Keratinocyte (primary cell): ENCODE results near the gene CCDC167. TPM values are rescaled to one million over a fixed set of nuclear protein-coding genes. Genes with fewer than 3 reads are reported as not detected.
A peak's percentile ranks its signal among the peaks of the same experiment; 100 is the strongest.

Experiments used
- DNase-seq: peaks from one replicate; pipeline ENCODE4 v3.0.0-alpha.2; 2011; ENCODE audit warnings: low read depth, missing footprints, low spot score
- FAIRE-seq: peaks from 2 replicates; lab custom pipeline; 2011; peaks lifted over from hg19 to GRCh38; lab: Jason Lieb, UNC
- H2AFZ ChIP-seq: 2 replicates; pipeline ENCODE4 v1.6.0; 2012; ENCODE audit warnings: low read length, control low read depth, inconsistent platforms; ENCODE audit not compliant: control insufficient read depth
- H3K27ac ChIP-seq: 2 replicates; pipeline ENCODE4 v1.5.1; 2011; ENCODE audit warnings: low read length; ENCODE audit not compliant: control insufficient read depth, insufficient read depth
- H3K27me3 ChIP-seq: 3 replicates; pipeline ENCODE4 v1.6.0; 2011; ENCODE audit warnings: low read length; ENCODE audit not compliant: control insufficient read depth, insufficient read depth; ENCODE audit errors: extremely low read depth
- H3K36me3 ChIP-seq, 2 experiments: 2 replicates in 1 of 2; 3 replicates in 1 of 2; pipeline ENCODE4 v1.5.1; 2011; ENCODE audit warnings: low read length in 2 of 2, mild to moderate bottlenecking in 1 of 2; ENCODE audit not compliant: control insufficient read depth in 2 of 2, insufficient read depth in 2 of 2; ENCODE audit errors: extremely low read depth in 1 of 2
- H3K4me1 ChIP-seq: 3 replicates; pipeline ENCODE4 v1.5.1; 2011; ENCODE audit warnings: low read length; ENCODE audit not compliant: control insufficient read depth, insufficient read depth; ENCODE audit errors: extremely low read depth
- H3K4me2 ChIP-seq: 3 replicates; pipeline ENCODE4 v1.6.0; 2011; ENCODE audit warnings: low read depth, low read length; ENCODE audit not compliant: control insufficient read depth, insufficient read depth; ENCODE audit errors: extremely low read depth
- H3K4me3 ChIP-seq, 3 experiments: fragments of 200-600 bp in 1 of 3; sonication (generic) in 1 of 3; 2 replicates in 2 of 3; 3 replicates in 1 of 3; pipeline ENCODE4 v1.5.1; 2011 to 2016; ENCODE audit warnings: low read length in 3 of 3, mild to moderate bottlenecking in 3 of 3, control low read depth in 2 of 3, inconsistent platforms in 1 of 3, low read depth in 1 of 3, mixed read lengths in 1 of 3, mixed run types in 1 of 3, moderate library complexity in 1 of 3; ENCODE audit not compliant: control insufficient read depth in 2 of 3, insufficient read depth in 2 of 3; ENCODE audit errors: extremely low read depth in 1 of 3
- H3K79me2 ChIP-seq: 2 replicates; pipeline ENCODE4 v1.6.0; 2012; ENCODE audit warnings: low read length; ENCODE audit not compliant: control insufficient read depth, insufficient read depth
- H3K9ac ChIP-seq: 3 replicates; pipeline ENCODE4 v1.6.0; 2011; ENCODE audit warnings: low read length; ENCODE audit not compliant: control insufficient read depth, insufficient read depth; ENCODE audit errors: extremely low read depth
- H3K9me1 ChIP-seq: 3 replicates; pipeline ENCODE4 v1.6.0; 2011; ENCODE audit warnings: low read length; ENCODE audit not compliant: control insufficient read depth, insufficient read depth; ENCODE audit errors: extremely low read depth
- H3K9me3 ChIP-seq: 2 replicates; pipeline ENCODE4 v1.5.1; 2012; ENCODE audit warnings: low read depth, low read length; ENCODE audit not compliant: control insufficient read depth
- H4K20me1 ChIP-seq: 3 replicates; pipeline ENCODE4 v1.6.0; 2011; ENCODE audit warnings: low read length; ENCODE audit not compliant: control insufficient read depth, insufficient read depth; ENCODE audit errors: extremely low read depth
- EZH2 ChIP-seq: IDR thresholded peaks from one replicate; pipeline ENCODE4 v1.6.1; 2012; ENCODE audit warnings: inconsistent platforms, mild to moderate bottlenecking, low read length, moderate library complexity
- dilution Hi-C: fragments of 300-500 bp; cut with MboI; formaldehyde crosslinking; loops from one replicate; pipeline ENCODE4 v1.7.0; 2020; ENCODE audit warnings: low sequenced_read_pairs; ENCODE audit not compliant: extremely low pct_ligation_motif_present
- polyA plus RNA-seq, 5 experiments: library from polyadenylated mRNA; depleted of rRNA in 3 of 5; stranded (reverse) in 3 of 5; stranded (forward) in 1 of 5; unstranded in 1 of 5; fragments of >200 nt; gene quantifications; 1 replicate in 1 of 5; 2 replicates in 3 of 5; 3 replicates in 1 of 5; pipeline versions ENCODE4 v1.2.1 to v1.2.3, GENCODE V29; 2011 to 2012; ENCODE audit warnings: missing spikeins in 2 of 5, low read depth in 1 of 5, low replicate concordance in 1 of 5
- TF ChIP-seq, protein P1 (sequence below), 3 experiments: IDR thresholded peaks in 1 of 3; conservative IDR thresholded peaks in 1 of 3; optimal IDR thresholded peaks in 1 of 3; 2 replicates in 2 of 3; 3 replicates in 1 of 3; pipeline versions ENCODE3 to v1.5.1; 2011; ENCODE audit warnings: low read length in 3 of 3, mild to moderate bottlenecking in 3 of 3, moderate library complexity in 2 of 3, control low read depth in 1 of 3, inconsistent platforms in 1 of 3; ENCODE audit not compliant: insufficient read depth in 2 of 3; ENCODE audit errors: extremely low read depth in 1 of 3

Gene CCDC167
- polyA plus RNA-seq, 1 donor (not counting 4 experiments of a cell fraction or from before 2014, with no cell fraction given), result 39.8 TPM

DNA sequence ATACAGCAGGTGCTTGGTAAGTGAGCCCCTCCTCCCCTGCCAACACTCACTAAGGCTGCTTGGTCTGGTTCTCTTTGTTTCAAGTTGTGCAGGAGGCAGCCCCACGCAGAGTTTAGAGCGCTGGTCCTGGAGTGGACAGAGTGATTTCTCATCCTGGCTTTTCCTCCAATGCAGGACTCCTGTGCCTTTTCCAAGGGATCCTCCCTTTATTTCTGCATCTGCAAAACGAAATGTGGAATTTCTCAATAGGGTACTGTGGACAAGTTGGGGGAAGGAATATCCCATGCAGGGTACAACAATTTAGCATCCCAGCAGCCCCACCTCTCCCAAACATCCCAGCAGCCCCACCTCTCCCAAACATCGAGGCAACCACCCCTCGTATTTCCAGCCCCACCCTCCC is 30.6 kb upstream of the CCDC167 start:
- no peaks in the 10 kb centered on the region for H3K9me3 ChIP-seq
- no peaks in the 10 kb centered on the region for H3K9me1 ChIP-seq
- no peak overlapping the region for H3K4me3 ChIP-seq
- no peak overlapping the region for H3K27ac ChIP-seq
- TF ChIP-seq, protein P1, sequence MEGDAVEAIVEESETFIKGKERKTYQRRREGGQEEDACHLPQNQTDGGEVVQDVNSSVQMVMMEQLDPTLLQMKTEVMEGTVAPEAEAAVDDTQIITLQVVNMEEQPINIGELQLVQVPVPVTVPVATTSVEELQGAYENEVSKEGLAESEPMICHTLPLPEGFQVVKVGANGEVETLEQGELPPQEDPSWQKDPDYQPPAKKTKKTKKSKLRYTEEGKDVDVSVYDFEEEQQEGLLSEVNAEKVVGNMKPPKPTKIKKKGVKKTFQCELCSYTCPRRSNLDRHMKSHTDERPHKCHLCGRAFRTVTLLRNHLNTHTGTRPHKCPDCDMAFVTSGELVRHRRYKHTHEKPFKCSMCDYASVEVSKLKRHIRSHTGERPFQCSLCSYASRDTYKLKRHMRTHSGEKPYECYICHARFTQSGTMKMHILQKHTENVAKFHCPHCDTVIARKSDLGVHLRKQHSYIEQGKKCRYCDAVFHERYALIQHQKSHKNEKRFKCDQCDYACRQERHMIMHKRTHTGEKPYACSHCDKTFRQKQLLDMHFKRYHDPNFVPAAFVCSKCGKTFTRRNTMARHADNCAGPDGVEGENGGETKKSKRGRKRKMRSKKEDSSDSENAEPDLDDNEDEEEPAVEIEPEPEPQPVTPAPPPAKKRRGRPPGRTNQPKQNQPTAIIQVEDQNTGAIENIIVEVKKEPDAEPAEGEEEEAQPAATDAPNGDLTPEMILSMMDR (optimal IDR thresholded peaks at IDR 0.05 in 1 of 3, IDR thresholded peaks at IDR 0.05 in 1 of 3, conservative IDR thresholded peaks at IDR 0.05 in 1 of 3; ENCODE audit: extremely low read depth in 1 of 3, insufficient read depth in 2 of 3, low read length in 3 of 3), result no peak
- TF ChIP-seq EZH2, result no peak
- no peak overlapping the region for H3K4me2 ChIP-seq
- peaks cover 30% of the 10 kb centered on the region for H3K27me3 ChIP-seq
- no peaks in the 10 kb centered on the region for H4K20me1 ChIP-seq
- FAIRE-seq (no peak), DNase-seq (no peak)
- no peaks in the 10 kb centered on the region for H3K36me3 ChIP-seq
- H3K4me1 ChIP-seq, result peaks cover 10% of the 10 kb centered on the region
- dilution Hi-C loops, result no loop called here
- H2AFZ ChIP-seq, result no peak overlapping the region
- H3K9ac ChIP-seq, result no peak overlapping the region
- no peaks in the 10 kb centered on the region for H3K79me2 ChIP-seq

DNA sequence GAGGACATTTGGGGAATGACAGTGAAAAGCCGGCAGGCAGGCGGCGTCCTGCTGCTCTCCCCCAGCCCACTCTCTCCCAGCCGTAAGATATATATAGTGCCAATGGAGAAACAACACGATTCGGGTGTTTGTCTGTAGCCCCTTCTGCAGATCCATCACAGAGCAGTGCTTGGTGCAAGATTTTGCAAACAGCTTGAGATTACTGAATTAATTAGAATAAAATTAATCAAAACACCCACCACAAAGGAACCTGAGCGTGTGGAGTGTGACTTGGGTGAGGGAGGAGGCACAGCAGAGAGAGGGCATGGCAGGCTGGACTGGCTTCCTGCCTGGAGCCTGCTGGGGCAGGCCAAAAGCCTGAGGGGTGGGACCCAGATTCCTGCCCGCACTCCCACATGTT is 28.8 kb upstream of the CCDC167 start:
- no peak for TF ChIP-seq EZH2
- TF ChIP-seq, protein P1 (optimal IDR thresholded peaks at IDR 0.05 in 1 of 3, IDR thresholded peaks at IDR 0.05 in 1 of 3, conservative IDR thresholded peaks at IDR 0.05 in 1 of 3; ENCODE audit: extremely low read depth in 1 of 3, insufficient read depth in 2 of 3, low read length in 3 of 3), result no peak
- no peaks in the 10 kb centered on the region for H3K79me2 ChIP-seq
- no peaks in the 10 kb centered on the region for H3K9me3 ChIP-seq
- no peaks in the 10 kb centered on the region for H4K20me1 ChIP-seq
- no peak overlapping the region for H3K4me3 ChIP-seq
- DNase-seq, result no peak
- H3K9me1 ChIP-seq, result no peaks in the 10 kb centered on the region
- peak overlapping the region; percentile 18 for H3K4me2 ChIP-seq
- FAIRE-seq, result no peak
- no peak overlapping the region for H3K9ac ChIP-seq
- H2AFZ ChIP-seq, result no peak overlapping the region
- dilution Hi-C loops, result no loop called here
- no peak overlapping the region for H3K27ac ChIP-seq
- H3K27me3 ChIP-seq, result peaks cover 16% of the 10 kb centered on the region
- H3K36me3 ChIP-seq, result no peaks in the 10 kb centered on the region
- H3K4me1 ChIP-seq, result peaks cover 10% of the 10 kb centered on the region
